ENCODE data around the gene ZBTB20. TPM values are rescaled to one million over a fixed set of nuclear protein-coding genes. Genes with fewer than 3 reads are reported as not detected.

Gene ZBTB20
- total RNA-seq, 1 experiment from 2014 or later = 3.7 TPM

- Histone ChIP-seq H3K27ac (ENCODE audit: low read length) (no peak overlapping the region), H3K4me2 (ENCODE audit: low read length) (no peak overlapping the region), H2AFZ (ENCODE audit: low read length) (no peak overlapping the region), H3K27me3 (ENCODE audit: low read length) (0 out of 2 replicates have a peak, but pooled peaks cover 5% of the 10 kb centered on the region), H3F3A (ENCODE audit: low read length, unreplicated experiment) (no peaks in the 10 kb centered on the region), H3K4me1 (ENCODE audit: insufficient read depth, low read length) (0 out of 2 replicates have a peak, but pooled peaks cover 5% of the 10 kb centered on the region), H3K9me3 (ENCODE audit: low read length) (no peaks in the 10 kb centered on the region), H4K20me1 (ENCODE audit: low read length) (no peaks in the 10 kb centered on the region), H3K9me2 (replicated peaks; ENCODE audit: low read length) (no peaks in the 10 kb centered on the region), H3K36me3 (ENCODE audit: low read depth, low read length) (no peaks in the 10 kb centered on the region), H3K4me3 (ENCODE audit: low read length) (no peak overlapping the region), H3K79me2 (ENCODE audit: low read length) (no peaks in the 10 kb centered on the region), H3K9ac (ENCODE audit: low read length) (no peak overlapping the region)
- ChIA-PET POLR2A (ENCODE audit: unreplicated experiment) (no interaction called here), CTCF (no interaction called here)
- BruUV-seq (replicated peaks) = no TSS peak
- ATAC-seq (no peak), DNase-seq (no peak)
- TF ChIP-seq EZH2 (IDR thresholded peaks at IDR 0.05; ENCODE audit: low read length, unreplicated experiment) = no peak
- no peak for TF ChIP-seq EZH2phosphoT487 (IDR thresholded peaks at IDR 0.05; ENCODE audit: borderline replicate concordance, low read length)
- no peak for TF ChIP-seq CTCF (conservative IDR thresholded peaks at IDR 0.05; ENCODE audit: low read depth, low read length)
- intact Hi-C loops (cut with micrococcal nuclease) = no loop called here
Measured at GRCh38 chr3:114323546-114324254, 823.4 kb downstream of the ZBTB20 start.

- no peak overlapping the region for H2AFZ ChIP-seq (ENCODE audit: low read length)
- no peaks in the 10 kb centered on the region for H3F3A ChIP-seq (ENCODE audit: low read length, unreplicated experiment)
- ChIA-PET CTCF (no interaction called here), POLR2A (ENCODE audit: unreplicated experiment) (no interaction called here)
- H3K79me2 ChIP-seq (ENCODE audit: low read length) = no peaks in the 10 kb centered on the region
- BruUV-seq (replicated peaks) = no TSS peak
- intact Hi-C loops (cut with micrococcal nuclease) = no loop called here
- H3K9me3 ChIP-seq (ENCODE audit: low read length) = no peaks in the 10 kb centered on the region
- H3K4me2 ChIP-seq (ENCODE audit: low read length) = no peak overlapping the region
- H3K4me3 ChIP-seq (ENCODE audit: low read length) = no peak overlapping the region
- no peaks in the 10 kb centered on the region for H3K9me2 ChIP-seq (replicated peaks; ENCODE audit: low read length)
- no peak for ATAC-seq
- no peaks in the 10 kb centered on the region for H3K36me3 ChIP-seq (ENCODE audit: low read depth, low read length)
- H3K27me3 ChIP-seq (ENCODE audit: low read length) = no peaks in the 10 kb centered on the region
- H3K9ac ChIP-seq (ENCODE audit: low read length) = no peak overlapping the region
- no peaks in the 10 kb centered on the region for H4K20me1 ChIP-seq (ENCODE audit: low read length)
- H3K4me1 ChIP-seq (ENCODE audit: insufficient read depth, low read length) = 0 out of 2 replicates have a peak, but pooled peaks cover 5% of the 10 kb centered on the region
- no peak overlapping the region for H3K27ac ChIP-seq (ENCODE audit: low read length)
- DNase-seq = no peak
- TF ChIP-seq EZH2phosphoT487 (IDR thresholded peaks at IDR 0.05; ENCODE audit: borderline replicate concordance, low read length) = no peak
- TF ChIP-seq EZH2 (IDR thresholded peaks at IDR 0.05; ENCODE audit: low read length, unreplicated experiment) = no peak
- TF ChIP-seq CTCF (conservative IDR thresholded peaks at IDR 0.05; ENCODE audit: low read depth, low read length) = no peak
Measured at GRCh38 chr3:114320246-114320645, 826.8 kb downstream of the ZBTB20 start.

- DNase-seq (peak; percentile 66), ATAC-seq (peak; percentile 98)
- H3K9me2 ChIP-seq (replicated peaks; ENCODE audit: low read length) = no peaks in the 10 kb centered on the region
- ChIA-PET POLR2A (ENCODE audit: unreplicated experiment) (no interaction called here), CTCF (no interaction called here)
- no TSS peak for BruUV-seq (replicated peaks)
- H3K4me1 ChIP-seq (ENCODE audit: insufficient read depth, low read length) = 0 out of 2 replicates have a peak, but pooled peaks cover 5% of the 10 kb centered on the region
- H2AFZ ChIP-seq (ENCODE audit: low read length) = no peak overlapping the region
- H3K4me3 ChIP-seq (ENCODE audit: low read length) = no peak overlapping the region
- no peak overlapping the region for H3K27ac ChIP-seq (ENCODE audit: low read length)
- no peak overlapping the region for H3K4me2 ChIP-seq (ENCODE audit: low read length)
- no peak overlapping the region for H3K9ac ChIP-seq (ENCODE audit: low read length)
- H4K20me1 ChIP-seq (ENCODE audit: low read length) = no peaks in the 10 kb centered on the region
- H3F3A ChIP-seq (ENCODE audit: low read length, unreplicated experiment) = no peaks in the 10 kb centered on the region
- no peaks in the 10 kb centered on the region for H3K79me2 ChIP-seq (ENCODE audit: low read length)
- H3K27me3 ChIP-seq (ENCODE audit: low read length) = no peaks in the 10 kb centered on the region
- TF ChIP-seq CTCF (conservative IDR thresholded peaks at IDR 0.05; ENCODE audit: low read depth, low read length) = no peak
- no peak for TF ChIP-seq EZH2phosphoT487 (IDR thresholded peaks at IDR 0.05; ENCODE audit: borderline replicate concordance, low read length)
- TF ChIP-seq EZH2 (IDR thresholded peaks at IDR 0.05; ENCODE audit: low read length, unreplicated experiment) = no peak
- H3K9me3 ChIP-seq (ENCODE audit: low read length) = no peaks in the 10 kb centered on the region
- intact Hi-C loops (cut with micrococcal nuclease) = no loop called here
- H3K36me3 ChIP-seq (ENCODE audit: low read depth, low read length) = no peaks in the 10 kb centered on the region
Measured at GRCh38 chr3:114319453-114319852, 827.6 kb downstream of the ZBTB20 start.

Data from PC-3 (cell line).